ENCODE data around the gene IFI30. TPM values are rescaled to one million over a fixed set of nuclear protein-coding genes. Genes with fewer than 3 reads are reported as not detected.
"Not testable (repeated sequence)": the region's sequence is repeated elsewhere in the genome, so short reads cannot be mapped to it uniquely, and the experiment has no call there.

The IFI30 gene
- total RNA-seq, 1 donor from 2014 or later: 60.7 TPM

- intact Hi-C loops (cut with micrococcal nuclease): loop anchor here (5.0 kb wide), 1 partner anchor 215 kb away; the partner anchor contains the start of gene SSBP4
Observed at GRCh38 chr19:18202397-18202777, 28.8 kb downstream of the IFI30 start.

GRCh38 chr19:18202778-18203407 is 29.3 kb downstream of the IFI30 start:
- intact Hi-C loops (cut with micrococcal nuclease): loop anchor here (5.0 kb wide), 1 partner anchor 214 kb away; the partner anchor contains the start of gene SSBP4

- intact Hi-C loops (cut with micrococcal nuclease): loop anchor here (5.0 kb wide), 1 partner anchor 214 kb away; the partner anchor contains the start of gene SSBP4
Observed at GRCh38 chr19:18203408-18203862, 29.8 kb downstream of the IFI30 start.

- intact Hi-C loops (cut with micrococcal nuclease): loop anchor here (1.0 to 5.0 kb wide), 2 partner anchors 12 to 213 kb away; partner anchors contain the start of gene SSBP4
Observed at GRCh38 chr19:18203863-18204393, 30.3 kb downstream of the IFI30 start, which contains the start of gene RAB3A. Gene RAB3A (minus strand): TSS chr19:18204042. CDS start chr19:18202740, 1,302 bp downstream.

- intact Hi-C loops (cut with micrococcal nuclease): loop anchor here (1.0 to 5.0 kb wide), 2 partner anchors 12 to 213 kb away; partner anchors contain the start of gene SSBP4
Observed at GRCh38 chr19:18204394-18205199, 31.0 kb downstream of the IFI30 start.

- intact Hi-C loops (cut with micrococcal nuclease): no loop called here
Observed at GRCh38 chr19:18205200-18205892, 31.7 kb downstream of the IFI30 start.

GRCh38 chr19:18206018-18206417 is 32.4 kb downstream of the IFI30 start:
- intact Hi-C loops (cut with micrococcal nuclease): no loop called here

GRCh38 chr19:18208098-18208951 is 34.7 kb downstream of the IFI30 start:
- intact Hi-C loops (cut with micrococcal nuclease): loop anchor here (1.0 kb wide), 1 partner anchor 44 kb away; no protein-coding TSS in a partner anchor

GRCh38 chr19:18209912-18210311 is 36.3 kb downstream of the IFI30 start:
- intact Hi-C loops (cut with micrococcal nuclease): not testable (repeated sequence)

- intact Hi-C loops (cut with micrococcal nuclease): no loop called here
Observed at GRCh38 chr19:18211683-18212082, 38.1 kb downstream of the IFI30 start.

GRCh38 chr19:18214779-18215433 is 41.3 kb downstream of the IFI30 start:
- intact Hi-C loops (cut with micrococcal nuclease): no loop called here

GRCh38 chr19:18216789-18217188 is 43.2 kb downstream of the IFI30 start:
- intact Hi-C loops (cut with micrococcal nuclease): no loop called here

GRCh38 chr19:18218159-18218558 is 44.5 kb downstream of the IFI30 start:
- intact Hi-C loops (cut with micrococcal nuclease): no loop called here

- intact Hi-C loops (cut with micrococcal nuclease): no loop called here
Observed at GRCh38 chr19:18218600-18218999, 45.0 kb downstream of the IFI30 start.

GRCh38 chr19:18219911-18220631 is 46.5 kb downstream of the IFI30 start:
- intact Hi-C loops (cut with micrococcal nuclease): no loop called here

- intact Hi-C loops (cut with micrococcal nuclease): no loop called here
Observed at GRCh38 chr19:18220632-18221275, 47.1 kb downstream of the IFI30 start.

- intact Hi-C loops (cut with micrococcal nuclease): no loop called here
Observed at GRCh38 chr19:18221815-18222725, 48.5 kb downstream of the IFI30 start.
